Measurements from ENCODE around the gene ARHGEF4. TPM values are rescaled to one million over a fixed set of nuclear protein-coding genes. Genes with fewer than 3 reads are reported as not detected.
A peak's percentile ranks its signal among the peaks of the same experiment; 100 is the strongest.

ARHGEF4 gene
- polyA plus RNA-seq, 3 donors, result 0.05 TPM; not detected in 2

- Histone ChIP-seq H4K20me1 (ENCODE audit: insufficient read depth, low read length) (no peaks in the 10 kb centered on the region), H2AFZ (ENCODE audit: insufficient read depth, low read depth, low read length, poor library complexity, severe bottlenecking) (no peak overlapping the region), H3K27ac (ENCODE audit: low read depth in 1 of 2, low read length in 2 of 2) (no peak overlapping the region), H3K27me3 (ENCODE audit: control insufficient read depth in 2 of 2, insufficient read depth in 2 of 2, low read length in 2 of 2) (no peaks in the 10 kb centered on the region), H3K9me3 (replicated peaks in 1 of 2; ENCODE audit: control insufficient read depth in 1 of 2, insufficient read depth in 1 of 2, low read length in 2 of 2) (peaks cover 8 to 15% of the 10 kb centered on the region in 2 donors), H3K4me2 (replicated peaks; ENCODE audit: extremely low read depth, low read length, poor library complexity, severe bottlenecking) (no peak overlapping the region), H3K36me3 (replicated peaks in 1 of 2; ENCODE audit: control insufficient read depth in 1 of 2, insufficient read depth in 2 of 2, low read length in 2 of 2) (no peaks in the 10 kb centered on the region), H3K4me1 (ENCODE audit: control insufficient read depth in 1 of 2, insufficient read depth in 2 of 2, low read length in 2 of 2) (no peaks in the 10 kb centered on the region), H3K79me2 (ENCODE audit: insufficient read depth, low read length) (no peaks in the 10 kb centered on the region), H3K9ac (ENCODE audit: insufficient read depth, low read length, poor library complexity, severe bottlenecking) (no peak overlapping the region), H3K4me3 (replicated peaks in 1 of 3; ENCODE audit: low read depth in 2 of 3, low read length in 3 of 3) (no peak overlapping the region)
- H3K36me3 Mint-ChIP-seq, result no peaks in the 10 kb centered on the region
- peak overlapping the region in 1 of 7 donors; percentile 23 for H3K27ac Mint-ChIP-seq
- H3K9me3 Mint-ChIP-seq, result peaks cover 8 to 39% (median 25%) of the 10 kb centered on the region in 7 donors
- DNase-seq, result no peak
- peaks cover 2 to 8% (median 2%) of the 10 kb centered on the region in 3 donors for H3K27me3 Mint-ChIP-seq (ENCODE audit: low read depth in 3 of 3)
- TF ChIP-seq CTCF (IDR thresholded peaks at IDR 0.05), result no peak
- no peak overlapping the region for H3K4me3 Mint-ChIP-seq
- no peaks in the 10 kb centered on the region for H3K4me1 Mint-ChIP-seq
- intact Hi-C loops (cut with micrococcal nuclease), result no loop called here
These were observed 114.3 kb downstream of the ARHGEF4 start for GRCh38 chr2:130951018-130951417.

GRCh38 chr2:130954873-130955272, 118.2 kb downstream of the ARHGEF4 start:
- no peaks in the 10 kb centered on the region for H3K79me2 ChIP-seq (ENCODE audit: insufficient read depth, low read length)
- WGBS (ENCODE audit: insufficient coverage), result no CpG with 5 or more reads among the region's 1 CpG
- Mint-ChIP-seq H3K36me3 (no peaks in the 10 kb centered on the region), H3K4me1 (no peaks in the 10 kb centered on the region), H3K9me3 (peaks cover 8 to 32% (median 18%) of the 10 kb centered on the region in 7 donors), H3K27ac (no peak overlapping the region), H3K4me3 (no peak overlapping the region), H3K27me3 (ENCODE audit: low read depth in 3 of 3) (peaks cover 0 to 4% (median 4%) of the 10 kb centered on the region in 3 donors)
- H3K4me2 ChIP-seq (replicated peaks; ENCODE audit: extremely low read depth, low read length, poor library complexity, severe bottlenecking), result no peak overlapping the region
- no peak overlapping the region for H3K4me3 ChIP-seq (replicated peaks in 1 of 3; ENCODE audit: low read depth in 2 of 3, low read length in 3 of 3)
- H3K9me3 ChIP-seq (replicated peaks in 1 of 2; ENCODE audit: control insufficient read depth in 1 of 2, insufficient read depth in 1 of 2, low read length in 2 of 2), result peaks cover 2 to 13% of the 10 kb centered on the region in 2 donors
- DNase-seq, result no peak
- no peak overlapping the region for H2AFZ ChIP-seq (ENCODE audit: insufficient read depth, low read depth, low read length, poor library complexity, severe bottlenecking)
- H3K36me3 ChIP-seq (replicated peaks in 1 of 2; ENCODE audit: control insufficient read depth in 1 of 2, insufficient read depth in 2 of 2, low read length in 2 of 2), result no peaks in the 10 kb centered on the region
- H4K20me1 ChIP-seq (ENCODE audit: insufficient read depth, low read length), result no peaks in the 10 kb centered on the region
- no peak for TF ChIP-seq CTCF (IDR thresholded peaks at IDR 0.05)
- no peak overlapping the region for H3K9ac ChIP-seq (ENCODE audit: insufficient read depth, low read length, poor library complexity, severe bottlenecking)
- intact Hi-C loops (cut with micrococcal nuclease), result no loop called here
- H3K27me3 ChIP-seq (ENCODE audit: control insufficient read depth in 2 of 2, insufficient read depth in 2 of 2, low read length in 2 of 2), result no peaks in the 10 kb centered on the region
- H3K27ac ChIP-seq (ENCODE audit: low read depth in 1 of 2, low read length in 2 of 2), result no peak overlapping the region
- H3K4me1 ChIP-seq (ENCODE audit: control insufficient read depth in 1 of 2, insufficient read depth in 2 of 2, low read length in 2 of 2), result no peaks in the 10 kb centered on the region

Data from CD14-positive monocyte (primary cell).